Sigmoid colon (tissue), 7 donors: ENCODE data around the gene ERICH6. TPM values are rescaled to one million over a fixed set of nuclear protein-coding genes. Genes with fewer than 3 reads are reported as not detected.

ENCODE experiments used
- DNase-seq: peaks from one replicate; pipeline ENCODE4 v3.0.0-alpha.2; 2019
- H3K27ac ChIP-seq, 4 donors: fragments of 200-600 bp; sonication (generic); one replicate each; pipeline ENCODE4 v1.5.1; 2016 to 2019; ENCODE audit warnings: mild to moderate bottlenecking in 1 of 4
- H3K27me3 ChIP-seq, 3 donors: fragments of 200-600 bp; sonication (generic); one replicate each; pipeline ENCODE4 v1.5.1; 2019; ENCODE audit warnings: mild to moderate bottlenecking in 1 of 3
- H3K36me3 ChIP-seq, 4 donors: fragments of 200-600 bp; sonication (generic); one replicate each; pipeline ENCODE4 v1.5.1; 2016 to 2019
- H3K4me1 ChIP-seq, 4 donors: fragments of 200-600 bp; sonication (generic); one replicate each; pipeline ENCODE4 v1.5.1; 2017 to 2019
- H3K4me3 ChIP-seq, 4 donors: fragments of 200-600 bp; sonication (generic); one replicate each; pipeline ENCODE4 v1.5.1; 2017 to 2019; ENCODE audit warnings: mild to moderate bottlenecking in 2 of 4, moderate library complexity in 1 of 4
- H3K9me3 ChIP-seq, 4 donors: fragments of 200-600 bp in 3 of 4; sonication (generic) in 3 of 4; one replicate each; pipeline versions ENCODE4 v1.5.1 to v1.6.1; 2013 to 2019
- CTCF ChIP-seq, 4 experiments: fragments of 450-650 bp in 3 of 4; fragments of 200-600 bp in 1 of 4; IDR thresholded peaks; one replicate each; pipeline ENCODE4 v1.5.1; 2016 to 2019; ENCODE audit warnings: antibody characterized with exemption in 4 of 4, mild to moderate bottlenecking in 3 of 4, moderate library complexity in 2 of 4
- EP300 ChIP-seq, 4 donors: sonication (generic); formaldehyde crosslinking; IDR thresholded peaks; one replicate each; pipeline ENCODE4 v1.6.1; 2017; ENCODE audit warnings: antibody characterized with exemption in 4 of 4
- POLR2A ChIP-seq, 2 donors: fragments of 450-650 bp; IDR thresholded peaks; one replicate each; pipeline ENCODE4 v1.6.1; 2016; ENCODE audit warnings: antibody characterized with exemption in 2 of 2, mild to moderate bottlenecking in 2 of 2, moderate library complexity in 2 of 2
- POLR2AphosphoS5 ChIP-seq, 4 donors: sonication (generic); formaldehyde crosslinking; IDR thresholded peaks; one replicate each; pipeline ENCODE4 v1.6.1; 2017; ENCODE audit warnings: antibody characterized with exemption in 4 of 4
- WGBS, 2 donors: extraction: QIAGEN DNeasy Blood & Tissue Kit; methylation state at CpG; one replicate each; pipeline ENCODE4 v1.1.7; 2013; 5-methylcytosine and 5-hydroxymethylcytosine counted together
- intact Hi-C: fragments of 100-400 bp; cut with DNase I; formaldehyde crosslinking; loops from one replicate; pipeline ENCODE4 v1.15.1; 2023
- polyA plus RNA-seq, 3 donors: library from polyadenylated mRNA; stranded (reverse); fragments of 200-250 nt; gene quantifications; one replicate each; pipeline ENCODE4 v1.2.3, GENCODE V29; 2013
- total RNA-seq, 4 donors: library from RNA; depleted of rRNA; stranded (reverse); fragments of >200 nt; gene quantifications; one replicate each; pipeline ENCODE4 v1.1.0, GENCODE V29; 2016
- donor health status: healthy with polysubstance abuse.
- donor health status: Bipolar disorder and iron deficiency.
- donor health status: healthy.

The ERICH6 gene
- total and polyA plus RNA-seq, 7 donors, result not detected

- 57 to 77% methylated on average over 5 of the region's 5 CpGs for WGBS, 2 donors
- Histone ChIP-seq H3K4me1 (peaks cover 0 to 30% (median 27%) of the 10 kb centered on the region in 4 donors), H3K27ac (no peak overlapping the region), H3K27me3 (no peaks in the 10 kb centered on the region), H3K36me3 (peaks cover 0 to 20% (median 2%) of the 10 kb centered on the region in 4 donors), H3K9me3 (no peaks in the 10 kb centered on the region), H3K4me3 (no peak overlapping the region)
- TF ChIP-seq POLR2AphosphoS5 (IDR thresholded peaks at IDR 0.05) (no peak), CTCF (IDR thresholded peaks at IDR 0.05) (no peak), EP300 (IDR thresholded peaks at IDR 0.05) (no peak)
- intact Hi-C loops, result no loop called here
- no peak for DNase-seq
These were observed 37.9 kb upstream of the ERICH6 start for GRCh38 chr3:150741497-150742140.

- Histone ChIP-seq H3K9me3 (no peaks in the 10 kb centered on the region), H3K4me1 (peaks cover 0 to 28% (median 22%) of the 10 kb centered on the region in 4 donors), H3K27me3 (no peaks in the 10 kb centered on the region), H3K27ac (no peak overlapping the region), H3K36me3 (peaks cover 0 to 20% (median 2%) of the 10 kb centered on the region in 4 donors), H3K4me3 (no peak overlapping the region)
- no peak for DNase-seq
- intact Hi-C loops, result no loop called here
- TF ChIP-seq POLR2A (IDR thresholded peaks at IDR 0.05), result no peak
- no peak for TF ChIP-seq CTCF (IDR thresholded peaks at IDR 0.05)
- TF ChIP-seq POLR2AphosphoS5 (IDR thresholded peaks at IDR 0.05), result no peak
- no peak for TF ChIP-seq EP300 (IDR thresholded peaks at IDR 0.05)
- WGBS, 2 donors, result 86 to 87% methylated on average over 12 of the region's 12 CpGs
These were observed 37.2 kb upstream of the ERICH6 start for GRCh38 chr3:150740733-150741496.

- WGBS, 2 donors, result 73 to 82% methylated on average over 8 of the region's 8 CpGs
- Histone ChIP-seq H3K9me3 (no peaks in the 10 kb centered on the region), H3K36me3 (peaks cover 0 to 20% (median 2%) of the 10 kb centered on the region in 4 donors), H3K27ac (no peak overlapping the region), H3K27me3 (no peaks in the 10 kb centered on the region), H3K4me3 (no peak overlapping the region), H3K4me1 (peaks cover 0 to 20% (median 18%) of the 10 kb centered on the region in 4 donors)
- intact Hi-C loops, result no loop called here
- DNase-seq, result no peak
- TF ChIP-seq EP300 (IDR thresholded peaks at IDR 0.05), result no peak
- no peak for TF ChIP-seq POLR2A (IDR thresholded peaks at IDR 0.05)
- no peak for TF ChIP-seq POLR2AphosphoS5 (IDR thresholded peaks at IDR 0.05)
- no peak for TF ChIP-seq CTCF (IDR thresholded peaks at IDR 0.05)
These were observed 36.3 kb upstream of the ERICH6 start for GRCh38 chr3:150739877-150740645.

GRCh38 chr3:150739200-150739863 is 35.6 kb upstream of the ERICH6 start:
- 58 to 74% methylated on average over 7 of the region's 7 CpGs for WGBS, 2 donors
- H3K36me3 ChIP-seq, result peaks cover 0 to 20% (median 2%) of the 10 kb centered on the region in 4 donors
- H3K27ac ChIP-seq, result no peak overlapping the region
- no peaks in the 10 kb centered on the region for H3K9me3 ChIP-seq
- peaks cover 0 to 13% (median 11%) of the 10 kb centered on the region in 4 donors for H3K4me1 ChIP-seq
- no peak overlapping the region for H3K4me3 ChIP-seq
- intact Hi-C loops, result no loop called here
- no peaks in the 10 kb centered on the region for H3K27me3 ChIP-seq
- no peak for DNase-seq
- no peak for TF ChIP-seq CTCF (IDR thresholded peaks at IDR 0.05)
- no peak for TF ChIP-seq POLR2A (IDR thresholded peaks at IDR 0.05)
- no peak for TF ChIP-seq EP300 (IDR thresholded peaks at IDR 0.05)
- TF ChIP-seq POLR2AphosphoS5 (IDR thresholded peaks at IDR 0.05), result no peak
